Endothelial cell of umbilical vein (primary cell): Measurements from ENCODE around the gene DSG2. TPM values are rescaled to one million over a fixed set of nuclear protein-coding genes. Genes with fewer than 3 reads are reported as not detected.

ENCODE experiments used
- BruUV-seq: library from RNA; stranded (reverse); fragments of 400-500 nt; replicated peaks from 2 replicates; lab custom pipeline; 2021; lab: Mats Ljungman, UMichigan
- CTCF ChIA-PET: fragments of 300-600, 350-600 bp; sonication (Branson Sonifier 250); formaldehyde crosslinking; loops from one replicate; lab custom pipeline; 2021; ENCODE audit warnings: antibody characterized with exemption, inconsistent platforms; lab: Charles Lee
- POLR2A ChIA-PET: fragments of 300-600, 350-600 bp; sonication (Branson Sonifier 250); formaldehyde crosslinking; loops from one replicate; lab custom pipeline; 2021; ENCODE audit warnings: antibody characterized with exemption, inconsistent platforms; lab: Charles Lee
- DNase-seq: peaks from one replicate; pipeline ENCODE4 v3.0.0-alpha.2; 2011; ENCODE audit warnings: low read depth, low spot score
- FAIRE-seq: peaks from 2 replicates; lab custom pipeline; 2011; peaks lifted over from hg19 to GRCh38; lab: Jason Lieb, UNC
- H2AFZ ChIP-seq: 2 replicates; pipeline ENCODE4 v1.6.0; 2012; ENCODE audit warnings: low read depth, low read length, control low read depth, inconsistent platforms
- H3K27ac ChIP-seq: 2 replicates; pipeline ENCODE4 v1.5.1; 2011; ENCODE audit warnings: low read depth, mild to moderate bottlenecking, control low read depth, low read length, moderate library complexity; ENCODE audit not compliant: insufficient read depth
- H3K27me3 ChIP-seq, 2 experiments: 2 replicates each; pipeline versions ENCODE4 v1.6.0 to v1.6.1; 2011; ENCODE audit warnings: low read length in 2 of 2, mixed read lengths in 1 of 2; ENCODE audit not compliant: control insufficient read depth in 2 of 2, insufficient read depth in 2 of 2
- H3K36me3 ChIP-seq, 2 experiments: 2 replicates in 1 of 2; 3 replicates in 1 of 2; pipeline ENCODE4 v1.5.1; 2011; ENCODE audit warnings: low read length in 2 of 2, mild to moderate bottlenecking in 1 of 2, moderate library complexity in 1 of 2; ENCODE audit not compliant: control insufficient read depth in 2 of 2, insufficient read depth in 2 of 2; ENCODE audit errors: extremely low read depth in 1 of 2
- H3K4me1 ChIP-seq: 3 replicates; pipeline ENCODE4 v1.5.1; 2011; ENCODE audit warnings: mild to moderate bottlenecking, low read length; ENCODE audit not compliant: control insufficient read depth, insufficient read depth; ENCODE audit errors: extremely low read depth
- H3K4me2 ChIP-seq: 2 replicates; pipeline ENCODE4 v1.6.1; 2011; ENCODE audit warnings: low read length, control low read depth, mixed read lengths; ENCODE audit not compliant: insufficient read depth
- H3K4me3 ChIP-seq, 3 experiments: fragments of 200-600 bp in 1 of 3; sonication (generic), shearing (Covaris generic) in 1 of 3; replicated peaks in 1 of 3; 2 replicates each; pipeline ENCODE4 v1.5.1; 2011 to 2016; ENCODE audit warnings: control low read depth in 3 of 3, low read length in 3 of 3, mild to moderate bottlenecking in 2 of 3, inconsistent platforms in 1 of 3, low read depth in 1 of 3, moderate library complexity in 1 of 3; ENCODE audit not compliant: insufficient read depth in 1 of 3
- H3K79me2 ChIP-seq: 2 replicates; pipeline ENCODE4 v1.6.0; 2012; ENCODE audit warnings: low read length, inconsistent platforms; ENCODE audit not compliant: control insufficient read depth, insufficient read depth
- H3K9ac ChIP-seq: replicated peaks from 2 replicates; pipeline ENCODE3; 2011; ENCODE audit warnings: low read length, control low read depth; ENCODE audit not compliant: insufficient read depth; ENCODE audit errors: extremely low read depth
- H3K9me1 ChIP-seq: replicated peaks from 3 replicates; pipeline ENCODE4 v1.6.0; 2011; ENCODE audit warnings: mild to moderate bottlenecking, low read length; ENCODE audit not compliant: control insufficient read depth, insufficient read depth; ENCODE audit errors: extremely low read depth
- H3K9me3 ChIP-seq: replicated peaks from 2 replicates; pipeline ENCODE4 v1.5.1; 2012; ENCODE audit warnings: low read length, inconsistent platforms; ENCODE audit not compliant: control insufficient read depth, insufficient read depth
- H4K20me1 ChIP-seq: replicated peaks from 2 replicates; pipeline ENCODE3; 2011; ENCODE audit warnings: mild to moderate bottlenecking, low read length; ENCODE audit not compliant: control insufficient read depth, insufficient read depth; ENCODE audit errors: extremely low read depth
- EZH2 ChIP-seq: IDR thresholded peaks from 2 replicates; pipeline ENCODE4 v1.6.1; 2012; ENCODE audit warnings: borderline replicate concordance, low read depth, mild to moderate bottlenecking, moderate library complexity, low read length, inconsistent platforms; ENCODE audit not compliant: severe bottlenecking
- FOS ChIP-seq: IDR thresholded peaks from 2 replicates; pipeline ENCODE4 v1.6.1; 2011; ENCODE audit warnings: mild to moderate bottlenecking, low read length, moderate library complexity, borderline replicate concordance; ENCODE audit not compliant: insufficient read depth
- GATA2 ChIP-seq: IDR thresholded peaks from 2 replicates; pipeline ENCODE4 v1.7.0; 2011; ENCODE audit warnings: low read depth, mild to moderate bottlenecking, moderate library complexity, mixed read lengths, low read length; ENCODE audit not compliant: insufficient read length, insufficient read depth
- JUN ChIP-seq: IDR thresholded peaks from 2 replicates; pipeline ENCODE4 v1.6.1; 2011; ENCODE audit warnings: borderline replicate concordance, low read depth; ENCODE audit not compliant: insufficient read length, insufficient read depth
- MYC ChIP-seq: IDR thresholded peaks from one replicate; pipeline ENCODE4 v1.6.1; 2011; ENCODE audit warnings: mild to moderate bottlenecking, low read depth, low read length
- POLR2A ChIP-seq: IDR thresholded peaks from 2 replicates; pipeline ENCODE4 v1.6.1; 2012; ENCODE audit warnings: low read depth, mild to moderate bottlenecking, control low read depth, low read length
- POLR2AphosphoS5 ChIP-seq: IDR thresholded peaks from 2 replicates; pipeline ENCODE4 v1.6.1; 2012; ENCODE audit warnings: low read depth, mild to moderate bottlenecking, control low read depth, low read length, moderate library complexity; ENCODE audit not compliant: insufficient read depth
- dilution Hi-C: fragments of 300-500 bp; cut with MboI; formaldehyde crosslinking; loops from one replicate; pipeline ENCODE4 v1.15.0; 2019; ENCODE audit warnings: low sequenced_read_pairs; ENCODE audit not compliant: extremely low pct_ligation_motif_present
- intact Hi-C: fragments of 100-400 bp; cut with micrococcal nuclease; formaldehyde crosslinking; loops from one replicate; pipeline ENCODE4 v1.10.0; 2022
- polyA plus RNA-seq, 4 experiments: library from polyadenylated mRNA; depleted of rRNA in 3 of 4; stranded (reverse) in 3 of 4; unstranded in 1 of 4; fragments of >200 nt; gene quantifications; 2 replicates each; pipeline versions ENCODE4 v1.2.1 to v1.2.3, GENCODE V29; 2011 to 2012; ENCODE audit warnings: missing spikeins in 1 of 4
- total RNA-seq: library from RNA; stranded (reverse); gene quantifications from 2 replicates; pipeline ENCODE4 v1.2.3, GENCODE V29; 2021
- TF ChIP-seq, protein P1 (sequence below): IDR thresholded peaks from 2 replicates; pipeline ENCODE4 v1.6.1; 2011; ENCODE audit not compliant: insufficient read depth, insufficient read length
- TF ChIP-seq, protein P2 (sequence below), 2 donors: IDR thresholded peaks; 1 replicate in 1 of 2; 2 replicates in 1 of 2; pipeline ENCODE4 v1.5.1; 2011; ENCODE audit warnings: low read length in 2 of 2, mild to moderate bottlenecking in 2 of 2, moderate library complexity in 2 of 2, control low read depth in 1 of 2, inconsistent platforms in 1 of 2, low read depth in 1 of 2; ENCODE audit not compliant: insufficient read depth in 1 of 2; ENCODE audit errors: extremely low read depth in 1 of 2

Gene DSG2
- total and polyA plus RNA-seq, 2 donors (not counting 3 experiments of a cell fraction or from before 2014, with no cell fraction given): 0.04 TPM

GRCh38 chr18:31512203-31512764 lies 14.3 kb downstream of the DSG2 start:
- intact Hi-C loops (no loop called here), dilution Hi-C loops (no loop called here)
- Histone ChIP-seq H3K9ac (no peak overlapping the region), H3K79me2 (no peaks in the 10 kb centered on the region), H3K27ac (no peak overlapping the region), H3K4me1 (no peaks in the 10 kb centered on the region), H3K4me2 (no peak overlapping the region), H3K4me3 (no peak overlapping the region), H3K9me1 (no peaks in the 10 kb centered on the region), H4K20me1 (no peaks in the 10 kb centered on the region), H3K27me3 (no peaks in the 10 kb centered on the region), H3K9me3 (no peaks in the 10 kb centered on the region), H3K36me3 (no peaks in the 10 kb centered on the region), H2AFZ (no peak overlapping the region)
- FAIRE-seq (no peak), DNase-seq (no peak)
- ChIA-PET CTCF (no interaction called here), POLR2A (no interaction called here)
- TF ChIP-seq JUN: no peak
- TF ChIP-seq, protein P1, sequence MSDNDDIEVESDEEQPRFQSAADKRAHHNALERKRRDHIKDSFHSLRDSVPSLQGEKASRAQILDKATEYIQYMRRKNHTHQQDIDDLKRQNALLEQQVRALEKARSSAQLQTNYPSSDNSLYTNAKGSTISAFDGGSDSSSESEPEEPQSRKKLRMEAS: no peak
- TF ChIP-seq EZH2: no peak
- no peak for TF ChIP-seq GATA2
- no peak for TF ChIP-seq POLR2AphosphoS5
- TF ChIP-seq FOS: no peak
- TF ChIP-seq, protein P2, sequence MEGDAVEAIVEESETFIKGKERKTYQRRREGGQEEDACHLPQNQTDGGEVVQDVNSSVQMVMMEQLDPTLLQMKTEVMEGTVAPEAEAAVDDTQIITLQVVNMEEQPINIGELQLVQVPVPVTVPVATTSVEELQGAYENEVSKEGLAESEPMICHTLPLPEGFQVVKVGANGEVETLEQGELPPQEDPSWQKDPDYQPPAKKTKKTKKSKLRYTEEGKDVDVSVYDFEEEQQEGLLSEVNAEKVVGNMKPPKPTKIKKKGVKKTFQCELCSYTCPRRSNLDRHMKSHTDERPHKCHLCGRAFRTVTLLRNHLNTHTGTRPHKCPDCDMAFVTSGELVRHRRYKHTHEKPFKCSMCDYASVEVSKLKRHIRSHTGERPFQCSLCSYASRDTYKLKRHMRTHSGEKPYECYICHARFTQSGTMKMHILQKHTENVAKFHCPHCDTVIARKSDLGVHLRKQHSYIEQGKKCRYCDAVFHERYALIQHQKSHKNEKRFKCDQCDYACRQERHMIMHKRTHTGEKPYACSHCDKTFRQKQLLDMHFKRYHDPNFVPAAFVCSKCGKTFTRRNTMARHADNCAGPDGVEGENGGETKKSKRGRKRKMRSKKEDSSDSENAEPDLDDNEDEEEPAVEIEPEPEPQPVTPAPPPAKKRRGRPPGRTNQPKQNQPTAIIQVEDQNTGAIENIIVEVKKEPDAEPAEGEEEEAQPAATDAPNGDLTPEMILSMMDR (IDR thresholded peaks at IDR 0.05; ENCODE audit: extremely low read depth in 1 of 2, insufficient read depth in 1 of 2, low read depth in 1 of 2, low read length in 2 of 2): no peak
- TF ChIP-seq MYC: no peak
- TF ChIP-seq POLR2A: no peak
- BruUV-seq: no TSS peak
